Activated T-helper 17 cell treated with anti-CD3 and anti-CD28 coated beads, Interleukin-2, amount 50 U/mL, for 72 hours (primary cell): ENCODE results near the gene HSBP1. TPM values are rescaled to one million over a fixed set of nuclear protein-coding genes. Genes with fewer than 3 reads are reported as not detected.

Experiments used
- ATAC-seq: fragments of 150-1000 bp; cut with Tn5 transposase; replicated peaks from 2 replicates; pipeline ENCODE4 v1.10.0; 2021; ENCODE audit warnings: mild to moderate bottlenecking, moderate library complexity
- H3K27ac Mint-ChIP-seq: one replicate; pipeline ENCODE4 v1.8.0; 2022; ENCODE audit warnings: mixed read lengths
- H3K27me3 Mint-ChIP-seq: one replicate; pipeline ENCODE4 v1.8.0; 2022; ENCODE audit warnings: mixed read lengths
- H3K36me3 Mint-ChIP-seq: one replicate; pipeline ENCODE4 v1.8.0; 2022; ENCODE audit warnings: low read depth, mild to moderate bottlenecking, mixed read lengths
- H3K4me1 Mint-ChIP-seq: one replicate; pipeline ENCODE4 v1.8.0; 2022; ENCODE audit warnings: mixed read lengths
- H3K4me3 Mint-ChIP-seq: one replicate; pipeline ENCODE4 v1.8.0; 2022; ENCODE audit warnings: mild to moderate bottlenecking, mixed read lengths
- H3K9me3 Mint-ChIP-seq: one replicate; pipeline ENCODE4 v1.8.0; 2022; ENCODE audit warnings: mixed read lengths
- total RNA-seq, 2 donors: library from RNA; stranded (reverse); gene quantifications; one replicate each; pipeline ENCODE4 v1.2.3, GENCODE V29; 2022

Gene HSBP1
- total RNA-seq, 2 donors from 2014 or later, result 47.9 to 75.3 TPM

DNA sequence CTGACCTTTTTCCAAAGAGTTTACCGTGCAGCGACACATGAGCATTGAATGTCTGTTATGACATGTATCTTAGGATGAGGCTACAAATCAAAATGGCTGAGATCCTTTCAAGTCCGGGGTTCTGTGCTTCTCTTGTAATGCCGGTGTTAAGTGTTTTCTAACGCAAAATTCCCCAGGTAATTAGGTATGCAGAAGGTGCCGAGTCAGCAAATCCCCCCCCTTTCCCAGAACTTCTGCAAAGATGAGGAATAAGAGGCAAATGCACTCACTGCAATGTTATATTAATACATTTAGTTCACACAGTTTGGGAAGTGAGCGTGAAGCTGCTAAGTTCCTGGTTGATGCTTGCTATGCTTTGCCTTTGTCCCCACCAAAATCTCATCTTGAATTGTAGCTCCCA is 54.9 kb downstream of the HSBP1 start:
- Mint-ChIP-seq H3K9me3 (peaks cover 13% of the 10 kb centered on the region), H3K27me3 (peaks cover 20% of the 10 kb centered on the region), H3K4me3 (no peak overlapping the region), H3K36me3 (no peaks in the 10 kb centered on the region), H3K27ac (no peak overlapping the region), H3K4me1 (no peaks in the 10 kb centered on the region)
- ATAC-seq, result no peak

GRCh38 chr16:83863682-83864081 is 55.9 kb downstream of the HSBP1 start:
- no peaks in the 10 kb centered on the region for H3K4me1 Mint-ChIP-seq
- H3K27ac Mint-ChIP-seq, result no peak overlapping the region
- no peak for ATAC-seq
- H3K36me3 Mint-ChIP-seq, result no peaks in the 10 kb centered on the region
- H3K27me3 Mint-ChIP-seq, result peaks cover 25% of the 10 kb centered on the region
- no peak overlapping the region for H3K4me3 Mint-ChIP-seq
- H3K9me3 Mint-ChIP-seq, result peaks cover 13% of the 10 kb centered on the region

Other genes with a start within 250 kb of the HSBP1 start
- gene MLYCD, start 91.1 kb downstream of the HSBP1 start, total RNA-seq, result 1 to 10 TPM; 2.7 to 4.3 TPM
- 1 to 10 TPM in 1 of 2 donors, under 1 TPM in 1; 0.48 to 2.5 TPM for gene OSGIN1, start 145.3 kb downstream of the HSBP1 start, total RNA-seq
- not detected for gene NECAB2, start 160.3 kb downstream of the HSBP1 start, total RNA-seq
- gene SLC38A8, start 234.8 kb downstream of the HSBP1 start, total RNA-seq, result not detected